SK-N-SH (cell line): ENCODE data around the gene FAM241A. TPM values are rescaled to one million over a fixed set of nuclear protein-coding genes. Genes with fewer than 3 reads are reported as not detected.

Source experiments
- CTCF ChIA-PET: fragments of 300-600, 350-600 bp; formaldehyde crosslinking; extraction: SDS; loops from one replicate; lab custom pipeline; 2021; lab: Yijun Ruan, JAX
- POLR2A ChIA-PET: fragments of 350-600 bp; sonication (Branson Sonifier 250); formaldehyde crosslinking; extraction: SDS; loops from one replicate; lab custom pipeline; 2020; ENCODE audit warnings: antibody characterized with exemption, inconsistent platforms; lab: Yijun Ruan, JAX
- DNase-seq: peaks from one replicate; pipeline ENCODE4 v3.0.0; 2012
- H2AFZ ChIP-seq: fragments of 200-600 bp; sonication (generic); 2 replicates; pipeline ENCODE4 v1.8.1; 2016; ENCODE audit warnings: antibody characterized with exemption, mild to moderate bottlenecking, low read depth
- H3F3A ChIP-seq: fragments of 200-600 bp; sonication (generic); replicated peaks from 2 replicates; pipeline ENCODE3; 2016; ENCODE audit warnings: antibody characterized with exemption, mild to moderate bottlenecking; ENCODE audit not compliant: insufficient read depth
- H3K27ac ChIP-seq, 2 experiments: fragments of 200-500 bp in 1 of 2; fragments of 200-600 bp in 1 of 2; sonication (Bioruptor generic) in 1 of 2; sonication (generic), shearing (Covaris generic) in 1 of 2; 2 replicates each; pipeline versions ENCODE4 v1.5.1 to v1.6.1; 2014 to 2016; ENCODE audit warnings: low read depth in 2 of 2, inconsistent platforms in 1 of 2, low read length in 1 of 2, mild to moderate bottlenecking in 1 of 2, mixed read lengths in 1 of 2
- H3K27me3 ChIP-seq: fragments of 200-600 bp; sonication (generic), shearing (Covaris generic); 2 replicates; pipeline ENCODE4 v1.6.1; 2016; ENCODE audit warnings: mixed run types; ENCODE audit not compliant: insufficient read depth
- H3K36me3 ChIP-seq, 2 experiments: fragments of 200-500 bp in 1 of 2; fragments of 200-600 bp in 1 of 2; sonication (Bioruptor generic) in 1 of 2; sonication (generic) in 1 of 2; replicated peaks in 1 of 2; 2 replicates each; pipeline versions ENCODE3 to v1.5.1; 2014 to 2016; ENCODE audit warnings: low read length in 1 of 2, mild to moderate bottlenecking in 1 of 2; ENCODE audit not compliant: insufficient read depth in 2 of 2, control insufficient read depth in 1 of 2
- H3K4me1 ChIP-seq, 2 experiments: fragments of 200-500 bp in 1 of 2; fragments of 200-600 bp in 1 of 2; sonication (Bioruptor generic) in 1 of 2; sonication (generic), shearing (Covaris generic) in 1 of 2; 2 replicates each; pipeline versions ENCODE4 v1.5.1 to v1.6.1; 2014 to 2016; ENCODE audit warnings: low read depth in 1 of 2, low read length in 1 of 2, mixed run types in 1 of 2; ENCODE audit not compliant: insufficient read depth in 2 of 2, control insufficient read depth in 1 of 2
- H3K4me2 ChIP-seq: fragments of 200-600 bp; sonication (generic), shearing (Covaris generic); 2 replicates; pipeline ENCODE4 v1.6.1; 2017; ENCODE audit warnings: mixed run types
- H3K4me3 ChIP-seq, 2 experiments: fragments of 200-500 bp in 1 of 2; fragments of 200-600 bp in 1 of 2; sonication (Bioruptor generic) in 1 of 2; sonication (generic), shearing (Covaris generic) in 1 of 2; 2 replicates each; pipeline versions ENCODE4 v1.5.1 to v1.8.1; 2014 to 2016; ENCODE audit warnings: low read depth in 2 of 2, inconsistent platforms in 1 of 2, low read length in 1 of 2, mild to moderate bottlenecking in 1 of 2, mixed read lengths in 1 of 2, moderate library complexity in 1 of 2
- H3K79me2 ChIP-seq: fragments of 200-600 bp; sonication (generic); 2 replicates; pipeline ENCODE4 v1.8.1; 2017; ENCODE audit warnings: mild to moderate bottlenecking; ENCODE audit not compliant: insufficient read depth
- H3K9ac ChIP-seq: fragments of 200-600 bp; sonication (generic); 2 replicates; pipeline ENCODE4 v1.6.1; 2017; ENCODE audit warnings: mixed run types
- H3K9me2 ChIP-seq: fragments of 200-600 bp; sonication (generic); 2 replicates; pipeline ENCODE4 v1.6.1; 2017; ENCODE audit warnings: mixed run types
- H3K9me3 ChIP-seq: fragments of 200-600 bp; sonication (generic); 2 replicates; pipeline ENCODE4 v1.6.1; 2017; ENCODE audit warnings: mixed run types, mild to moderate bottlenecking, moderate library complexity
- H4K20me1 ChIP-seq: fragments of 200-600 bp; sonication (generic); 2 replicates; pipeline ENCODE4 v1.6.1; 2017; ENCODE audit warnings: mild to moderate bottlenecking, mixed run types; ENCODE audit not compliant: insufficient read depth
- CHD2 ChIP-seq: fragments of 150-350 bp; IDR thresholded peaks from 2 replicates; pipeline ENCODE4 v1.6.1; 2018; ENCODE audit warnings: low read length; ENCODE audit not compliant: partially characterized antibody
- CTCF ChIP-seq: fragments of 200-600 bp; sonication (generic); IDR thresholded peaks from 2 replicates; pipeline ENCODE4 v1.6.1; 2017; ENCODE audit warnings: antibody characterized with exemption, mild to moderate bottlenecking, moderate library complexity
- ELF1 ChIP-seq: IDR thresholded peaks from 2 replicates; pipeline ENCODE4 v1.4.0; 2012
- EP300 ChIP-seq, 2 experiments: IDR thresholded peaks; 2 replicates each; pipeline versions ENCODE4 v1.4.0 to v1.6.1; 2012; ENCODE audit warnings: borderline replicate concordance in 1 of 2, low read depth in 1 of 2, low read length in 1 of 2
- FOXJ3 ChIP-seq: sonication (generic); formaldehyde crosslinking; IDR thresholded peaks from 2 replicates; pipeline ENCODE4 v1.5.1; 2020; ENCODE audit warnings: mild to moderate bottlenecking, missing genetic modification reagents
- FOXM1 ChIP-seq: IDR thresholded peaks from 2 replicates; pipeline ENCODE4 v1.4.0; 2012; ENCODE audit warnings: low read depth, mild to moderate bottlenecking
- GABPA ChIP-seq: IDR thresholded peaks from 2 replicates; pipeline ENCODE4 v1.4.0; 2012; ENCODE audit warnings: low read depth, mild to moderate bottlenecking
- MEF2A ChIP-seq: IDR thresholded peaks from 2 replicates; pipeline ENCODE4 v1.4.0; 2012; ENCODE audit warnings: low read depth, borderline replicate concordance
- NFIC ChIP-seq: IDR thresholded peaks from 2 replicates; pipeline ENCODE4 v1.4.0; 2012; ENCODE audit warnings: borderline replicate concordance
- PBX3 ChIP-seq: IDR thresholded peaks from 2 replicates; pipeline ENCODE4; 2012
- POLR2AphosphoS5 ChIP-seq: IDR thresholded peaks from 2 replicates; pipeline ENCODE4 v1.6.1; 2012; ENCODE audit warnings: low read depth, low read length
- RAD21 ChIP-seq: IDR thresholded peaks from 2 replicates; pipeline ENCODE4 v1.6.1; 2012; ENCODE audit warnings: mild to moderate bottlenecking, low read length
- RCOR1 ChIP-seq: fragments of 150-350 bp; IDR thresholded peaks from 2 replicates; pipeline ENCODE4 v1.6.1; 2017; ENCODE audit warnings: antibody characterized with exemption, low read length
- RFX5 ChIP-seq: IDR thresholded peaks from 2 replicates; pipeline ENCODE4 v1.6.1; 2012; ENCODE audit warnings: mild to moderate bottlenecking, improper control_type of control experiment, low read length
- SIN3A ChIP-seq: IDR thresholded peaks from 2 replicates; pipeline ENCODE4 v1.6.1; 2012; ENCODE audit warnings: low read depth, mild to moderate bottlenecking, low read length, moderate library complexity, borderline replicate concordance
- SMC3 ChIP-seq: IDR thresholded peaks from 2 replicates; pipeline ENCODE4 v1.6.1; 2012; ENCODE audit warnings: low read depth, low read length, improper control_type of control experiment
- TEAD4 ChIP-seq: IDR thresholded peaks from 2 replicates; pipeline ENCODE4 v1.4.0; 2012; ENCODE audit warnings: mild to moderate bottlenecking, borderline replicate concordance; ENCODE audit not compliant: insufficient read depth
- WGBS: methylation state at CpG from one replicate; pipeline ENCODE4 v1.1.6; 2017; ENCODE audit warnings: low lambda C conversion rate; 5-methylcytosine and 5-hydroxymethylcytosine counted together
- polyA plus RNA-seq, 3 experiments: library from polyadenylated mRNA; depleted of rRNA; stranded (reverse); fragments of >200 nt; gene quantifications; 2 replicates each; pipeline ENCODE4 v1.2.3, GENCODE V29; 2012

FAM241A gene
- polyA plus RNA-seq, 1 of the 3 experiments (the other 2 are of a cell fraction): 0.44 TPM

GRCh38 chr4:112213091-112213490, 67.8 kb downstream of the FAM241A start (continued):
- TF ChIP-seq RCOR1 (no peak), EP300 (IDR thresholded peaks at IDR 0.05; ENCODE audit: borderline replicate concordance in 1 of 2, low read depth in 1 of 2, low read length in 1 of 2) (no peak), GABPA (no peak), FOXJ3 (no peak), POLR2AphosphoS5 (no peak), MEF2A (no peak), PBX3 (no peak), RAD21 (no peak), RFX5 (no peak), CTCF (no peak), NFIC (no peak), ELF1 (no peak)

- TF ChIP-seq TEAD4 (no peak), SIN3A (no peak), FOXM1 (no peak), SMC3 (no peak), CHD2 (no peak), PBX3 (no peak)
- WGBS: 96% methylated on average over 3 of the region's 3 CpGs
- H3K9ac ChIP-seq: no peak overlapping the region
- H3K4me2 ChIP-seq: no peak overlapping the region
- DNase-seq: no peak
- H3K27ac ChIP-seq: no peak overlapping the region
- no peaks in the 10 kb centered on the region for H3K79me2 ChIP-seq
- H2AFZ ChIP-seq: no peak overlapping the region
- ChIA-PET POLR2A (no interaction called here), CTCF (interaction anchor here (0.7 to 2.1 kb wide), 15 partner anchors 10 to 551 kb away, joined by 3 to 24 read pairs (median 5); partner anchors contain the start of gene AP1AR)
- H3K36me3 ChIP-seq: no peaks in the 10 kb centered on the region
- H4K20me1 ChIP-seq: no peaks in the 10 kb centered on the region
- H3K9me2 ChIP-seq: no peaks in the 10 kb centered on the region
- H3K9me3 ChIP-seq: no peaks in the 10 kb centered on the region
- no peaks in the 10 kb centered on the region; a peak in 1 of 4 replicates for H3K4me1 ChIP-seq
- H3F3A ChIP-seq: no peaks in the 10 kb centered on the region
- no peaks in the 10 kb centered on the region for H3K27me3 ChIP-seq
- H3K4me3 ChIP-seq: no peak overlapping the region
These were observed 68.6 kb downstream of the FAM241A start for GRCh38 chr4:112213856-112214255.
